Limb (tissue), 2 donors: ENCODE data around the gene HIGD2A.

Experiments
- DNase-seq, 2 donors: peaks; one replicate each; pipeline ENCODE4 v3.0.0-alpha.2; 2016; ENCODE audit errors: extremely low spot score in 2 of 2

HIGD2A gene

DNA sequence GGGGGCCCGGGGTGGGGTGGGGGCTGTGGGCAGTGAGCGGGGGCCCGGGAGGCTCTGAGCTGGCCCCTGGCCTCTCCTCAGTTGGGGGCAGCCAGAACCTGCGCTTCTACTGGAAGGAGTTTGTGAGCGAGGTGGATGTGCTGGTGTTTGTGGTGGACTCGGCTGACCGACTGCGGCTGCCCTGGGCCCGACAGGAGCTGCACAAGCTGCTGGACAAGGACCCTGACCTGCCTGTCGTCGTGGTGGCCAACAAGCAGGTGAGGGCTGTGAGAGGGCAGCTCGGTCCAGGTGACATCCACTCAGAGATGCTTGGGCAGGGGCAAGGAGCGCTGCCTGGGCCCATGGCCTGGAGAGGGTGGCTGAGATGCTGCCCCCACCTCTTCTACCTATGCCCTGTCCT, 19.8 kb upstream of the HIGD2A start:
- DNase-seq = no peak

DNA sequence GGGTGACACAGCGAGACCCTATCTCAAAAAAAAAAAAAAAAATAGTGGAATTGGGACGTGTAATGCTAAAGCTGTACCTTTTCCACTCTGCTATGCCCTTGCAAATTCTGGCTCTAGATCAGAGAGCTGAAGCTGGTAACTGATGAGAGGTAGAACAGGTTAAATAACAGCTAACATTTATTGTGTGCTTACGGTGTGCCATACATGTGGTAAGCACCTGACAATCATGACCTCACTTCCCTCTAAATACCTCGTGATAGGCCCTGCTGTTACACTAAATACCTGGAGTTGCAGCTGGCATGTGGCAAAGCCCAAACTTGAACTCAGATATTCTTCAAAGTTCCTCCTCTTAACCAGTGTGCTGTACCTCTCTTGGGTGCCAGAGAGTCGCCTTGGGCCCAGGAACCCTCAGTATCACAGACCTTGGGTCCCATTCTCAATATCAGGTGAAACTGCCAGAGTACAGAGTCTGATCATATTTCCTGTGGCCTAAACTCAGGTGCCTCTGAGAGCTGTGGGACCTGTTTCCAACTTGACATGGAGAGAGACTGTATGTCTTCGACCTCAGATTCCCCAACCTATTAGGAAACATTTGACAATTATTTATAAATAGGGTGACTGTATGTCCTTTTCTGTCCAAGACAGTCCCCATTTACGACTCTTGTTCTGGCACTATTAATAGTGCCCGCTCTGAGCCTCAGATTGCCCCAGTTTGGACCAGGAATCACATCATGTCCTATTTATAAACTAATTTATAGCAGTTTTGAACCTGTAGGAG, 18.4 kb upstream of the HIGD2A start:
- DNase-seq = no peak

DNA sequence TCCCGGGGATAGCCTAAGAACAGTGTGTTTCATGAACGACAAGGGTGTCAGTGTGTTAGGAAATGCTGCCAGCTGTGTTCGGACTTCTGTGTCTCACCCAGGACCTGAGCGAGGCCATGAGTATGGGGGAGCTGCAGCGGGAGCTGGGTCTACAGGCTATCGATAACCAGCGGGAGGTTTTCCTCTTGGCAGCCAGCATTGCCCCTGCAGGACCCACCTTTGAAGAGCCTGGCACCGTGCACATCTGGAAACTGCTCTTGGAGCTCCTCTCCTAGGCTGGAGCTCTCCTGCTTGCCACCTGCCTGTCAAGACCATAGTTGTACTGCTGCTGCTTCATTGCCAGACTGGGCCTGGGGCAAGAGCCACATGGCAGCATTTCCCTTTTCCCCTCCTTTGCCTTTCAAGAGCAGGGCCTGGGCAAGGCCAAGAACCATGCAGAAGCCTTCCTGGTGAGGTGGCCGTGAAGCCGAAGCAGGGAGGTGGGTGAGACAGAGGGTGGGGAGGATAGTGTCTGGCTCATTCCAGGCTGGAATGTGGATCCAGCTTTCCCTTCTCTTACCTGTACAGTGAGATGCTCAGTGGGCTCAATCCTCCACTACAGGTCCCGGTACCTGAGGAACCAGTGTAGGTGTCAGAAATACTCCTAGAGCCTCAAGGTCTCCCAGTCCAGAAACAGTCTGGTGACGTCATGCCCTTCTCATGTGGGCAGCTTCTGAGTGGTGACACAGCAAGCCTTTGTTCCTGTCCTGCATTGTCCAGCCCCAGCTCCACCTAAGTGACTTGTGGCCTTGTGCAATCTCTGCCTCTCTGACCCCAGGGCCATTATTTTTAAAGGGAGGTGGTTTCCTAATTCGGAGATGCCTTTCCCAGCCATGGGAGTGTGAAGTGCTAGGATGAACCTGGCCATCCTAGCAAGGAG, 16.7 kb upstream of the HIGD2A start:
- DNase-seq = no peak

DNA sequence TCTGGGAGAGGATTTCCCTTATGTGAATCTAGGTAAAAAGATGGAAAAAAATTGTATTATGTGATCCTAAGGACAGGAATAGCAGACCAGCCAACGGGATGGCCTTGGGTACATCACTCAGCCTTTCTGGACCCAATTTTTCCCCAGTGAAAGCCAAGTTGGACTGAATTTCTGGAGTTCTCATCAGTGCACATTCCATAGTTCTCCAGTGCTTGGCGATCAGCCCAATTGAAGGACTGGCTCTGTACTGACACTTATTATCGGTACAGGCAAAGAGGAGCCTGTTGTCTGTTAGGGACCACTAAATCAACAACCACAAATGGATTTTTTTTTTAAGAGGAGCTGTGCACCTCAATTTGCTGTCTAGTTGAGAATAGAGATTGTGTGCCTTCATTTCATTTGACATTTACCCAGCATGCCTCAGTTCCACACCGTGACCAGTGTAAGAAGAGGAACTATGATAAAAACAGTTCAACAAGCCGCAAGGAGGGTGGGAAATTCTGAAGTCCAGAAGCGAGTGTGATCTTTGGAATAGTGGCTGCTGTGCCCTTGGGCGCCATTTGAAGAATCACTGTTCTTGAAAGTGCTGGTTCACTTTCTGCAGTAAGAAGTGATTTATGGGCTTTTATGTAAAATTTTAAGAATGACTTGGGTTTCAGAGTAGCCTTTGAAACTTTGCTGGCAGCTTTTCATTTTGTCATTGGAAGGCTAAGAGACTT, 15.3 kb upstream of the HIGD2A start:
- DNase-seq = no peak

DNA sequence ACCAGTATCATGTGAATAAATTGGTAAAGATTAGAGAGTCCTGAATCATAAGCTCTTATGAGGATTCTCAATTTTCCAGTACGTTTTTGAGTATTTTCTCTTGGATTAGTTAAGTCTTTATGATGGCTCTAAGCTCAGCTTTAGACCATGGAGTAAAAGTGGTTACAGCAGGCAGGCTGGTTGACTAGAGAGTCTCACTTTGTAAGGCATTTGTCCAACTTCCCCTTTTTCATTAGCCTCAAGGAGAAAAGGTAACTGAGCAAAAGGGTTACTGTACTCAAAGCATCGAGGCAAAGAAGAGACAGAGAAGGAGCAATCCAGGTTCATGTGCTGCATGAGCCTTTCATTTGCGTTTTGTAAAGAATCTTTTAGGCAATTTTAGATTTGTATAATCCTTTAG, 8.7 kb upstream of the HIGD2A start:
- no peak for DNase-seq

DNA sequence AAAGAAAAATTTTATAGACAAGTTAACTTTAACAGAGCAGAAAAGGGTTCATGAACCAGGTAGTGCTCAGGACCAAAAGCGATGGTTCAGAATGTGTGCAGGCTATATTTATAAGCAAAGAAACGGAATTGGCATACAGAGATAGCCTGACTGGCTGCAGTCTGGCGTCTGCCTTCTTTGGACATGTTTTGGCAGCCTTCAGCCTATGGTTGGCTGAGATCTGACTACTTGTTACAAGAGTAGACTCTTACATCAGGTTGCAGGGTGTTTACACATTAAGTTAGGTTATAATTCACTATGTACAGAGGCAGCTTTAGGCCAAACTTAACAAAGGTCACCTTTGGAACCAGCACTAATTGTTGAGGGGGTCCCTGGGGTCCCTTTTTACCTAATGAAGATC, 7.1 kb upstream of the HIGD2A start:
- DNase-seq = no peak

DNA sequence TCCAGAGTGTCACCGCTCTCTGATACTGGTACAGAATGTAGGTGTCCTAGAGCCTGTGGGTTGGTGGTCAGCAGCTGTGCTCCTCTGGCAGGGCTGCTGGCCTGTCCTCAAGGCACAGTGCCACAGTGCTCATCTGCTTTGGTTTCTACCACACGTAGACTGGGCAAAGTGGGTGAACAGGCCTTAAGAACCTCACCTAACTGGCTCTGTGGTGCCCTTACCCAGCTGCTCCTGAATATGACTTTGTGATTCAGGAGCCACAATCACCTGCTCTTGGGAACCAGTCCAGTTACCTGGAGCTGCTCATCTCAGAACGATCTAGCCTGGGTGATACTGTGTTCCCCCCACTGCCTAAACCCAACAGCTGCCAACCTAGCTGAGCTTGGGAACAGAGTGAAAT, 6.6 kb upstream of the HIGD2A start:
- DNase-seq = no peak

DNA sequence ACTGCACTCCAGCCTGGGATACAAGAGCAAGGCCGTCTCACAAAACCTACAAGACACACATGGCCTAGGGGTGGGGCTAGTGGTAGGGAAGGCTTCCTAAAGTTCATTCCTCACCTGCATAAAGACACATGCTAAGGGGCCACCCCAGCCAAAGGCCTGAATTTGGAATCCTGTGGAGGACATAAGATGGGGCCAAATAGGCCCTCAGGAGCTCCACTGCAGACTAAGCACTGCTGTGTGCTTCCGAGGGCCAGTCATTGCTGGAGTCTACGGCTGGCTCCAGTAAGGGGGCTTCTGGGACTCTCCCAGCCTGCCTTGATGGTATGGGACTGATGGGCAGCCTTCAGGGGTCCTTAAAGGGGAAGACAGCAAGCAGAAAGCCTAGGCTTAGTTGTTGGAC, 5.8 kb upstream of the HIGD2A start:
- no peak for DNase-seq

DNA sequence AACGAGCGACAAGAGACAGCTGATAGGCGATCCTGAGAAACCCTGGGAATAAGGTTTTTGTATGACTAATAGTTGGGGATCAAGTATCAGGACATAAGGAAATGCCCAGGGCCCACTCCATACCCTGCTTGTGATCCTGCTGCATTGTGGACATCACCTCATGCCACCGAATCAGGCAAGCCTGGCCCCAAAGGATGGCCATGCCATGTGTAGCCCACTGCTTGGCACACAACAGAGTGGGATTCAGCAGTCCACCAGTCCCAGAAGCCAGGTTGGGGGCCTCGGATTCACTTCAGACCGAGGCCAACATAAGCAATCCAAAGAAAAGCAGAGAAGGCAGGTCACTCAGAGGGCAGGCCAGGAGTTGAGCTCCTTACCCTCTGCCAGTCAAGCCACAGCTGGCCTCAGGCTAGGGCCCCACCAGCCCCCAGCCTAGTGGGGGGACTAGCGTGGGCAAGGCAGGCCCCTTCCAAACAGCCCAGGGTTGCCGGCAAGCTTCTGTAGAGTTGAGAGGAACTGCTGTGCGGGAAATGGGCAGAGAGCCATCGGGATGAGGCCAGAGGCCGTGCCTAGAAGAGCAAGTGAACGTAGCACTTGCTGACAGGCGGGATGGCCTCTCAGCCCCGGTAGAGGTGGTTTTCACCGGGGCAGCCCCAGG, 5.2 kb upstream of the HIGD2A start:
- no peak for DNase-seq

DNA sequence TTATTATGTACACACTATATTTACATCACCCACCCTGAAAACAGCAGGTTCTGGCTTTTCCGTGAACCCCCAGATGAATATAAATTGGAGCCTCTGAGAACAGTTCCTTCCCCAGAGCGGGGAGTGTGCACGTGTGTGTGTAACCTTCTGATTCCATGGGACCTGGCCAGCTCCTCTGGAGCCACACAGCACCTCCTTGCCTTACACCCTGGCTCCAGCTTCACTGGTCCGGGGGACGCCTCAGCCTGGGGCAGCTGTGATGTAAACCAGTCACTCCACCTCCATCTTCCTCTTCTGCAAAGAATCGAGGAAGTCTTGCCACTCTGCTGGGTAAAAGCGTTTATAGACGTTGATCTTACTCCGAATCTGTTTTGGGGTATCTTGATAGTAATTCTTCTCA, 4.6 kb upstream of the HIGD2A start:
- no peak for DNase-seq

DNA sequence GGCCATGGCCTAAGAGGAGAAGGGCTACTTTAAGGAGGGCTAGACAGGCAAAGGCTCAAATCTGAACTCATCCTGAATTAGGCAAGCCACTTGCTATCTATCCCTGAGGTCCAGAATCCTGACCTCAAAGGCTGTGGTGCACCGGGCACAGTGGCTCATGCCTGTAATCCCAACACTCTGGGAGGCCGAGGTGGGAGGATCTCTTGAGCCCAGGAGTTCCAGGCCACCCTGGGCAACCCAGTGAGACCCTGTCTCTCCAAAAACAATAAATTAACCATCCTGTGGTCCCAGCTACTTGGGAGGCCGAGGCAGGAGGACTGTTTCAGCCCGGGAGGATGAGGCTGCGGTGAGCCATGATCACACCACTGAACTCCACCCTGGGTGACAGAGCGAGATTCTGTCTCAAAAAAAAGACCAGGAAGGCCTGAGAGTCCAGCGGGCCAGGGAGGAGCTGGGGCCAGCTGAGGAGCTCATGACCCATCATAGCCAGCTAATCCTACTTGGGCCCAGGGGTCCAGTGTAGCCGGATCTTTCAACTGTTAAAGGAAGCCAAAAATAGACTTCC, 4.1 kb upstream of the HIGD2A start:
- DNase-seq = no peak

DNA sequence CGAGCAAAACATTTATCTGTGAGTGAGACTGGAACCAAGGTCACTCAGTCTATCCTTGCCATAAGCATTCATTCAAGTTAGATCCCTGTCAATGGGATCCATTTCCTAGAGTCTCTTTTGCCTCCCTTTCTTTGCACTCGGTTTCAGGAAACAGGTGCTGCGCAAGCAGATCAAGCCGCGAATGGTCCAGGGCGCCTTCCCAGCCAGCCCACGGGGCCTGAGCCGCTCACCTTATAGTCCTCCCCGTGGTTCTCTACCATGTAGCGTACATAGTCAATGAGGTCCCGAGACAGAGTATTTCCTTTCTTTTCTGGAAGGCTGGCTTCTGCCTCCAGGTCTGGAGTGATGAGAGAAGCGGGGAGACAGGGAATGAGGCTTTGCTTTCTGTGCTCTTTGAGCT, 3.6 kb upstream of the HIGD2A start:
- DNase-seq = no peak

DNA sequence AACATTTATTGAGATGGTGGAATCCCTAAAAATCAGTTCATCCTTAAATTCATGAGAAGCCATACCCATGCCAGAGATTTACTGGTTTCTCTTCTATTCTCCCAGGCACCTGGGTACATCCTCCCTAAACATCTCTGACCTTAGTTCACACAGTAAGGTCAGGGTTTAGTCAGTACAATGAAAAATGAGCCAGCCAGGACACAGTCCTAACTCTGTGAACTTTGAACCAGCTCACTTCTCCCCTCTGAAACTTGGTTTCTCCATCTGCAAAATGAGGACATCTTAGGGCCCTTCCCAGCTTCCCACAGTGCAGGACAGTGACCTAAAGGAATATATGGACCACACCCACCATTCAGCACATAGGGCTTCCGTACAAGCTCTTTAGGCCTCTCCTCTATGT, 2.1 kb upstream of the HIGD2A start:
- DNase-seq = no peak

DNA sequence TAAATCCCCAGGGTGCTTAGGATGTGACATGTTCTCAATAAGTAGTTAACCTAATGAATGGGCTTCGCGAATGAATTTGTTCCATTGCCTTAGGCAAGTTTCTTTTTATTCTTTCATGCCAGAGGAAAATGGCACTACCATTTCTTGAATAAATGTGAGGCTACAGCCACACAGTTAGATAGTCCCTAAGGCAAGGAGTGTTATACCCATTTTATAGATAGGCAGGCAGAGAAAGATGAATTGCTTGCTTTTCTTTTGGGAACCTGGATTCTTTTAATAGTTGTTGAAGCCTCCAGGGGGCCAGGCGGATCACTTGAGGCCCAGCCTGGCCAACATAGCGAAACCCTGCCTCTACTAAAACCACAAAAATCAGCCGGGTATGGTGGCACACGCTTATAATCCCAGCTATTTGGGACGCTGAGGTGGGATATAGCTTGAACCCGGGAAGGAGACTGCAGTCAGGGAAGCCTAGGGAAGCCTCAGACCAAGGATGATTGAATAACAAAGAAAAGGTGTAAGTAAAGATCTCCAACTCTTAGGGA, 1.1 kb upstream of the HIGD2A start:
- no peak for DNase-seq

DNA sequence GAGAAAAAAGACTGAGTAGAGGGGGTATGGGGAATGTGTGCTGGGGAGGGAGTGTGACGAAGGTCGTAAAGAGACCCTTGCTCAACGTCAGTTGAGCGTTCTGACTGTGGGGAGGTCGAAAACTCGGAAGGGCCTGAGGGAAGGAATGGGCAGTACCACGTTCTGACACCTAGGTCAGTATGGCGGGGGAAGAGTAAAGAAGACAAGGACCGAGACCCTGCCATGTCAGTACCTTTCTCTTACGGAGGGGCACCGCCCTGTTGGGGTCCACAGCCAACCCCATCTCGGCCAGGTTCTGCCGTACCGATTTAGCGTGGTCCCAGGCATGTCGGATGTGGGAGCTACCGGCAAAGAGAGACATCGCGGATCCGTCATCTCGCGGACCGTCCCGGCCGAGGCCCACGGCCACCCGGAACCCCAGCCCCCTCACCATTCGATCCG, 528 bp upstream of the HIGD2A start:
- no peak for DNase-seq

DNA sequence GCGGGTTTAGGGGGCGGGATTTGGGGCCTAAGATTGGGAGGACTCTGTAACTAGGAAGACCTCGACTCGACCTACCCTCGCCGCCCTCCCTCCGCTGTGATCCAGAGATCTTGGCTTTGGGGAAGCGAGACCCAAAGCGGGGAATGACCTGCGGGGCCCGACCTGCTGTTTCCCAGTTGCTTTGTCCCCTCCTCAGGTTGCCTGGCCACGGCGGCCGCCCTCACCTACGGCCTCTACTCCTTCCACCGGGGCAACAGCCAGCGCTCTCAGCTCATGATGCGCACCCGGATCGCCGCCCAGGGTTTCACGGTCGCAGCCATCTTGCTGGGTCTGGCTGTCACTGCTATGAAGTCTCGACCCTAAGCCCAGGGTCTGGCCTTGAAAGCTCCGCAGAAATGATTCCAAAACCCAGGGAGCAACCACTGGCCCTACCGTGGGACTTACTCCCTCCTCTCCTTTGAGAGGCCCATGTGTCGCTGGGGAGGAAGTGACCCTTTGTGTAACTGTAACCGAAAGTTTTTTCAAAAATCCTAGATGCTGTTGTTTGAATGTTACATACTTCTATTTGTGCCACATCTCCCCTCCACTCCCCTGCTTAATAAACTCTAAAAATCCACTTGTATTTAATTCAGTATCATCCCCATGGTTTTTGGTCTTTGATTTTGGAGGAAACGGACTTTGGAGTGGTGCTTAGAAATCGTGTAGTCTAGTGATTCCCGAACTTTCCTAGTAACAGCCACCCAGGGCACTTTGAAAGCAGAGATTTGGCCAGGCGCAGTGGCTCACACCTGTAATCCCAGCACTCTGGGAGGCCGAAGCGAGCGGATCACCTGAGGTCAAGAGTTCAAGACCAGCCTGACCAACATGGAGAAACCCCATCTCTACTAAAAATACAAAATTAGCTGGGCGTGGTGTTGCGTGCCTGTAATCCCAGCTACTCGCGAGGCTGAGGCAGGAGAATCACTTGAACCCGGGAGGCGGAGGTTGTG, 878 bp downstream of the HIGD2A start:
- no peak for DNase-seq

DNA sequence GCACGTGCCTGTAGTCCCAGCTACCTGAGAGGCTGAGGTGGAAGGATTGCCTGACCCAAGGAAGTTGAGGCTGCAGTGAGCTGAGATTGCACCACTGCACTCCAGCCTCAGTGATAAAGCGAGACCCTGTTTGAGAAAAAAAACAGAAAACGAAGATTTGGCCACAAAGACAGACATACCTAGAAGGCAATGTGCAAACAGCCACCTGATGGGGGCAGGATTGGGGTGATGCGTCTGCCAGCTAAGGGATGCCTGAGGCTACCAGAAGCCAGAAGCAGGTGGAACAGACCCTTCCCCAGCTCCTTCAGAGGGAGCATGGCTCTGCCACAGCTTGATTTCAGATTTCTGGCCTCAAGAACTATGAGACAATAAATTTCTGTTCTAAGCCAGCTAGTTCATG, 2.9 kb downstream of the HIGD2A start:
- DNase-seq = no peak

DNA sequence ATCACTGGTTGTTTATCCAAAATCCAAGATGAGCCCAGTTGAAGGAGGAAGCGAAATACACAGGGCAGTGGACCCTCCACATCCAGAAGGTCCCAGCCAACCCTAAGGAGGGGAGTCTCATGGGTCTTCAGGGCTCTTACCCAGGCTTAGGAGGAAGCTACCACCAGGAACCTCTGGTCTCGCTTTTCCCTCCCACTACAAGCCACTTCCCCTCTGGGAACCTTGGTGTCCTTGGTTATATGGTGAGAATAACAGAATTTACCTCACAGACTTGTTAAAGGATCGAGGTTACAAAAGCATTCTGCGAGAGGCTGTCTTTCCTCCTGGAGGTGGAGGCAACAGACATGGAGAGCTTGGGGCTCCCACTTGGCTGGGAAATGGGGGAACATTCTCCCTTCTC, 3.4 kb downstream of the HIGD2A start:
- DNase-seq = no peak

DNA sequence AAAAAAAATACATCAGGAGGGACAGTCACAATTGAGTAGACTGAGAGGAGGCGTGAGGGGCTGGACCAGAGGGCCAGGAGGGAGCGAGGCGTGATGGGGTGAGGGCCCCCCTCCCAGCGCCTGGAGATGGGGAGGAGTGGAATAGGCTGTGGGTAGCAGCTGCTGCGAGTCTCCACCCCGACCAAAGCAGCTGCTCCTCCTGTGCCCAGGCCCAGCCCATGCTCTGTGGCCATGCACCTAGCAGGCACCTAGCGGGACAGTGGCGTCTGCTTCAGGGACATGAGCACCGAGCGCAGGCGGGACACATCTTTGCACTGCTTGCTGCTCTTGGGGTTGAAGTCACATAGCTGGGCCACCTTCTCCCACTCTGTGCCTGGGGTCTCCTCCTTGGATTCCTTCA, 4.0 kb downstream of the HIGD2A start:
- DNase-seq = no peak

DNA sequence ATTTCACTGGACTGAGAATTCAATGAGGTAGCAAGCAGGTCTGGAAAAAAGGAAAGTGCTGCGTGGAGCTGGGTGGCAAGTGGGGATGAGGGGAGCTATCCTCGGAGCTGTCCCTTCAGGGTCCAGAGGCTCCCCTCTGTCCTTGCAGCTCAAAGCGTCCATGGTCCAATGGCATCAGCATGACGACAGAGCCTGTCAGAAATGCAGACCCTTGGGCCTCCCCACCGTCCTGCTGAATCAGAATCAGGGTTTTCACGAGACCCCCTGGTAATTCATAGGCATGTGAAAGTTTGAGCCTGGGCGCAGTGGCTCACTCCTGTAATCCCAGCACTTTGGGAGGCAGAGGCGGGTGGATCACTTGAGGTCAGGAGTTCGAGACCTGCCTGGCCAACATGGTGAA, 5.5 kb downstream of the HIGD2A start:
- DNase-seq = no peak
